ENCODE data around the gene HSD17B12. TPM values are rescaled to one million over a fixed set of nuclear protein-coding genes. Genes with fewer than 3 reads are reported as not detected.
A peak's percentile ranks its signal among the peaks of the same experiment; 100 is the strongest.

HSD17B12 gene
- total and polyA plus RNA-seq, 2 of the 8 experiments (the other 6 are each of a cell fraction or from before 2014, with no cell fraction given): 46.0 to 121 TPM

DNA sequence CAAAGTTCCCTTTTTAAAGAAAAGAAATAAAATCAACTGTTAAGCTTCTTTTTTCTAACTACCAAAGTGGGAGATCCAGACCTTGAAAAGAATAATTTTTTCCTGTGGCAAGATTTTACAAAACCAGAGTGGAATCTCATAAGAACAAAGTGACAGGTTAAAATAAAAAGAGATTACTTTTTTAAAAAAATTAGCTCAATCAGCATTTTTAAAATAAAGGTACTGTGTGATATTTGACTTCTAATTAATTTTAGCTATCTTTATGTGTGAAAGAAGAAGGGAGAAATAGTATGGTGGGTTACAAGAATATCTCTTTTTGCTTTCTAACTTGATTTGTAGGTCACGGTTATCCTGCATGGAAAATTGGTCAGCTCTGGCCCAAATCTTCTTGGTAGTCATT, 107.3 kb downstream of the HSD17B12 start:
- ChIA-PET POLR2A (ENCODE audit: partially characterized antibody) (no interaction called here), CTCF (ENCODE audit: partially characterized antibody) (interaction anchor here (1.0 to 1.4 kb wide), 4 partner anchors 19 to 61 kb away, joined by 3 to 4 read pairs (median 3); no protein-coding TSS in a partner anchor)
- TF ChIP-seq POU5F1 (IDR thresholded peaks at IDR 0.05; ENCODE audit: low read depth, low read length): no peak
- peak; percentile 50; the same call in 1 of the 2 replicates for TF ChIP-seq MAFK (IDR thresholded peaks at IDR 0.05; ENCODE audit: low read depth, low read length)
- Histone ChIP-seq H3K4me1 (replicated peaks in 1 of 4; ENCODE audit: control insufficient read depth in 3 of 4, insufficient read depth in 4 of 4, low read length in 3 of 4) (no peaks in the 10 kb centered on the region), H2BK12ac (ENCODE audit: low read depth, low read length) (no peak overlapping the region), H3K4me2 (ENCODE audit: insufficient read depth in 1 of 2, low read depth in 2 of 2, low read length in 2 of 2) (no peak overlapping the region), H3K18ac (ENCODE audit: extremely low read depth, low read length) (no peak overlapping the region), H4K20me1 (replicated peaks in 1 of 2; ENCODE audit: control insufficient read depth in 1 of 2, insufficient read depth in 2 of 2, low read length in 2 of 2) (no peaks in the 10 kb centered on the region), H3K27me3 (replicated peaks in 1 of 4; ENCODE audit: control insufficient read depth in 3 of 4, extremely low read depth in 1 of 4, insufficient read depth in 3 of 4, low read length in 3 of 4) (no peaks in the 10 kb centered on the region), H2BK5ac (ENCODE audit: low read depth, low read length) (no peak overlapping the region), H3K4me3 (ENCODE audit: extremely low read depth in 1 of 4, insufficient read depth in 2 of 4, low read depth in 3 of 4, low read length in 4 of 4) (no peak overlapping the region), H3K4ac (replicated peaks; ENCODE audit: insufficient read length, low read depth, low read length) (no peak overlapping the region), H3K79me1 (ENCODE audit: low read depth, low read length) (no peaks in the 10 kb centered on the region), H2BK15ac (ENCODE audit: low read length) (no peak overlapping the region), H3K27ac (ENCODE audit: low read depth, low read length) (no peak overlapping the region), H3K23ac (ENCODE audit: insufficient read length) (no peak overlapping the region), H3K56ac (replicated peaks; ENCODE audit: insufficient read length, low read depth, low read length) (no peak overlapping the region), H2BK120ac (replicated peaks; ENCODE audit: low read depth, low read length) (no peak overlapping the region), H2BK20ac (ENCODE audit: low read length) (no peak overlapping the region), H3K23me2 (ENCODE audit: low read depth, low read length) (no peaks in the 10 kb centered on the region), H4K91ac (replicated peaks; ENCODE audit: insufficient read length, low read length) (no peak overlapping the region), H3K79me2 (ENCODE audit: control insufficient read depth in 1 of 2, insufficient read depth in 2 of 2, low read length in 2 of 2) (peaks cover 0 to 1% of the 10 kb centered on the region in 2 experiments; a peak in 1 of 4 replicates), H4K5ac (ENCODE audit: insufficient read length, low read depth, low read length) (no peak overlapping the region), H2AFZ (ENCODE audit: low read length) (no peak overlapping the region), H3K36me3 (ENCODE audit: control insufficient read depth in 2 of 4, insufficient read depth in 4 of 4, low read length in 3 of 4) (peaks cover 0 to 3% (median 0%) of the 10 kb centered on the region in 4 experiments; a peak in 2 of 8 replicates), H2AK5ac (ENCODE audit: low read depth, low read length) (no peak overlapping the region), H4K8ac (ENCODE audit: extremely low read depth, insufficient read depth, low read length) (no peak overlapping the region), H3K9ac (replicated peaks in 1 of 4; ENCODE audit: extremely low read depth in 1 of 4, low read depth in 3 of 4, low read length in 3 of 4) (no peak overlapping the region), H3K9me3 (ENCODE audit: insufficient read depth in 2 of 2, low read depth in 1 of 2, low read length in 1 of 2) (peaks cover 3 to 5% of the 10 kb centered on the region in 2 experiments; a peak in 3 of 4 replicates), H3K14ac (ENCODE audit: insufficient read length) (no peak overlapping the region)
- DNase-seq (ENCODE audit: low read depth in 1 of 2, low spot score in 2 of 2) (no peak), FAIRE-seq (no peak)
- 95% methylated on average over 1 of the region's 1 CpG; no CpG with 5 or more reads in 1 of the 2 experiments for WGBS, 2 experiments (ENCODE audit: extremely low coverage in 1 of 2, insufficient coverage in 1 of 2, insufficient read length in 1 of 2, insufficient replicate concordance in 2 of 2, low coverage in 1 of 2, low lambda C conversion rate in 2 of 2, missing lambda C conversion rate in 1 of 2)

All from H1 (cell line).